Neural cell (in vitro differentiated cells): ENCODE measurements around the gene PIGM. TPM values are rescaled to one million over a fixed set of nuclear protein-coding genes. Genes with fewer than 3 reads are reported as not detected.

Experiments used
- H2AFZ ChIP-seq: fragments of 200-600, 300-800 bp; sonication (generic), shearing (Covaris generic); 2 replicates; pipeline ENCODE4 v1.6.0; 2014; ENCODE audit warnings: low read depth, mild to moderate bottlenecking, antibody characterized with exemption, low read length, moderate library complexity
- H3F3A ChIP-seq: fragments of 200-600 bp; shearing (Covaris generic); 2 replicates; pipeline ENCODE4 v1.6.1; 2016; ENCODE audit warnings: mild to moderate bottlenecking, moderate library complexity, mixed read lengths, antibody characterized with exemption, low read length; ENCODE audit not compliant: insufficient read depth, poor library complexity, severe bottlenecking
- H3K27ac ChIP-seq: fragments of 200-600, 300-800 bp; sonication (generic), shearing (Covaris generic); 2 replicates; pipeline ENCODE4 v1.5.1; 2014; ENCODE audit warnings: mild to moderate bottlenecking, low read length, moderate library complexity
- H3K27me3 ChIP-seq: fragments of 300-800, 200-600 bp; sonication (generic), shearing (Covaris generic); 2 replicates; pipeline ENCODE4 v1.6.0; 2014; ENCODE audit warnings: mild to moderate bottlenecking, low read depth, low read length, moderate library complexity; ENCODE audit not compliant: insufficient read depth
- H3K36me3 ChIP-seq: fragments of 300-800, 200-600 bp; sonication (generic), shearing (Covaris generic); 2 replicates; pipeline ENCODE4 v1.5.1; 2014; ENCODE audit warnings: mild to moderate bottlenecking, antibody characterized with exemption, low read length, moderate library complexity; ENCODE audit not compliant: insufficient read depth
- H3K4me2 ChIP-seq: fragments of 300-800, 200-600 bp; sonication (generic), shearing (Covaris generic); 2 replicates; pipeline ENCODE4 v1.6.0; 2014; ENCODE audit warnings: mild to moderate bottlenecking, low read length
- H3K4me3 ChIP-seq: fragments of 300-800, 200-600 bp; sonication (generic), shearing (Covaris generic); 2 replicates; pipeline ENCODE4 v1.5.1; 2014; ENCODE audit warnings: mild to moderate bottlenecking, low read length, moderate library complexity
- H3K79me2 ChIP-seq: fragments of 200-600 bp; shearing (Covaris generic); replicated peaks from 2 replicates; pipeline ENCODE4 v1.6.0; 2014; ENCODE audit warnings: mild to moderate bottlenecking, low read length, moderate library complexity; ENCODE audit not compliant: insufficient read depth
- H3K9ac ChIP-seq: fragments of 300-800, 200-600 bp; sonication (generic), shearing (Covaris generic); 2 replicates; pipeline ENCODE4 v1.6.1; 2016; ENCODE audit warnings: mild to moderate bottlenecking, low read length, mixed read lengths
- H3K9me2 ChIP-seq: fragments of 200-600 bp; shearing (Covaris generic); 2 replicates; pipeline ENCODE4 v1.6.1; 2016; ENCODE audit warnings: mild to moderate bottlenecking, low read length, mixed read lengths; ENCODE audit not compliant: insufficient read depth
- H3K9me3 ChIP-seq: fragments of 200-600, 300-800 bp; sonication (generic), shearing (Covaris generic); 2 replicates; pipeline ENCODE4 v1.6.1; 2016; ENCODE audit warnings: mild to moderate bottlenecking, mixed run types, low read length, moderate library complexity, mixed read lengths
- H4K20me1 ChIP-seq: fragments of 200-600 bp; shearing (Covaris generic); 2 replicates; pipeline ENCODE4 v1.6.1; 2016; ENCODE audit warnings: mild to moderate bottlenecking, mixed run types; ENCODE audit not compliant: insufficient read depth
- CTCF ChIP-seq: fragments of 450-650 bp; IDR thresholded peaks from 2 replicates; pipeline ENCODE4 v1.5.1; 2014; ENCODE audit warnings: antibody characterized with exemption, mild to moderate bottlenecking, moderate library complexity; ENCODE audit not compliant: poor library complexity, severe bottlenecking
- EP300 ChIP-seq: fragments of 450-650 bp; conservative IDR thresholded peaks from 2 replicates; pipeline ENCODE4 v1.6.1; 2014; ENCODE audit warnings: antibody characterized with exemption, mild to moderate bottlenecking, moderate library complexity; ENCODE audit not compliant: poor library complexity, severe bottlenecking
- EZH2 ChIP-seq: fragments of 200-600, 300-800 bp; shearing (Covaris generic), sonication (generic); IDR thresholded peaks from 2 replicates; pipeline ENCODE4 v1.6.1; 2014; ENCODE audit warnings: antibody characterized with exemption, low read length, borderline replicate concordance, mild to moderate bottlenecking; ENCODE audit not compliant: insufficient read depth, poor library complexity, severe bottlenecking
- RAD21 ChIP-seq: fragments of 450-650 bp; conservative IDR thresholded peaks from 2 replicates; pipeline ENCODE4 v1.6.1; 2014; ENCODE audit warnings: antibody characterized with exemption, mild to moderate bottlenecking, moderate library complexity
- REST ChIP-seq: IDR thresholded peaks from 2 replicates; pipeline ENCODE4 v1.6.1; 2012; ENCODE audit warnings: borderline replicate concordance
- SMC3 ChIP-seq: fragments of 450-650 bp; conservative IDR thresholded peaks from 2 replicates; pipeline ENCODE4 v1.6.1; 2014; ENCODE audit warnings: antibody characterized with exemption, mild to moderate bottlenecking, moderate library complexity; ENCODE audit not compliant: poor library complexity
- TAF1 ChIP-seq: IDR thresholded peaks from 2 replicates; pipeline ENCODE4 v1.6.1; 2012; ENCODE audit warnings: low read depth
- polyA plus RNA-seq: library from polyadenylated mRNA; depleted of rRNA; stranded (reverse); fragments of >200 nt; gene quantifications from 2 replicates; pipeline ENCODE4 v1.2.3, GENCODE V29; 2014

PIGM gene
- polyA plus RNA-seq, 1 donor from 2014 or later, result 3.8 TPM

GRCh38 chr1:160064746-160065145 lies 33.0 kb upstream of the PIGM start:
- Histone ChIP-seq H3K27ac (no peak overlapping the region), H3F3A (no peaks in the 10 kb centered on the region), H3K9me3 (no peaks in the 10 kb centered on the region), H2AFZ (no peak overlapping the region), H3K27me3 (peaks cover under 1% of the 10 kb centered on the region), H3K4me2 (no peak overlapping the region), H3K79me2 (no peaks in the 10 kb centered on the region), H3K4me3 (no peak overlapping the region), H3K9ac (no peak overlapping the region), H4K20me1 (no peaks in the 10 kb centered on the region), H3K9me2 (no peaks in the 10 kb centered on the region), H3K36me3 (no peaks in the 10 kb centered on the region)
- TF ChIP-seq CTCF, result no peak
- no peak for TF ChIP-seq REST
- TF ChIP-seq RAD21, result no peak
- TF ChIP-seq EZH2, result no peak
- no peak for TF ChIP-seq SMC3

- no peak overlapping the region for H3K4me3 ChIP-seq
- H3F3A ChIP-seq, result no peaks in the 10 kb centered on the region
- no peaks in the 10 kb centered on the region for H3K9me3 ChIP-seq
- H3K9ac ChIP-seq, result no peak overlapping the region
- TF ChIP-seq CTCF (no peak), RAD21 (no peak), EP300 (no peak), TAF1 (no peak)
- no peaks in the 10 kb centered on the region for H3K27me3 ChIP-seq
- H3K4me2 ChIP-seq, result no peak overlapping the region
- no peaks in the 10 kb centered on the region for H4K20me1 ChIP-seq
- H3K27ac ChIP-seq, result no peak overlapping the region
- H3K79me2 ChIP-seq, result no peaks in the 10 kb centered on the region
- H3K36me3 ChIP-seq, result no peaks in the 10 kb centered on the region
- no peaks in the 10 kb centered on the region for H3K9me2 ChIP-seq
- H2AFZ ChIP-seq, result no peak overlapping the region
Observed at GRCh38 chr1:160064164-160064563, 32.4 kb upstream of the PIGM start.
